ACC112 (cell line): ENCODE data around the gene HTR1D.

ENCODE experiments used
- H2AFZ ChIP-seq: fragments of 200-600 bp; sonication (generic); one replicate; pipeline ENCODE4 v1.6.0; 2017; ENCODE audit warnings: antibody characterized with exemption, low read length; ENCODE audit not compliant: unreplicated experiment
- H3K27ac ChIP-seq: fragments of 200-600 bp; sonication (generic); 2 replicates; pipeline ENCODE4 v1.5.1; 2014; ENCODE audit warnings: low read depth, mild to moderate bottlenecking, antibody characterized with exemption, low read length, moderate library complexity
- H3K27me3 ChIP-seq: fragments of 200-600 bp; sonication (generic); 2 replicates; pipeline ENCODE4 v1.6.1; 2014; ENCODE audit warnings: mild to moderate bottlenecking, antibody characterized with exemption, low read length, moderate library complexity, mixed read lengths; ENCODE audit not compliant: insufficient read depth
- H3K36me3 ChIP-seq: fragments of 200-600 bp; sonication (generic); 2 replicates; pipeline ENCODE4 v1.6.1; 2016; ENCODE audit warnings: mild to moderate bottlenecking, antibody characterized with exemption, low read length, moderate library complexity, mixed read lengths; ENCODE audit not compliant: insufficient read depth
- H3K4me1 ChIP-seq: fragments of 200-600 bp; sonication (generic); one replicate; pipeline ENCODE4 v1.6.1; 2016; ENCODE audit warnings: low read length, mixed read lengths; ENCODE audit not compliant: insufficient read depth, unreplicated experiment, control insufficient read depth
- H3K4me3 ChIP-seq: fragments of 200-600 bp; sonication (generic); 2 replicates; pipeline ENCODE4 v1.5.1; 2014; ENCODE audit warnings: mild to moderate bottlenecking, low read depth, low read length
- H3K79me2 ChIP-seq: fragments of 200-600 bp; sonication (generic); one replicate; pipeline ENCODE4 v1.6.0; 2016; ENCODE audit warnings: low read length; ENCODE audit not compliant: control insufficient read depth, unreplicated experiment, insufficient read depth

HTR1D gene

GRCh38 chr1:23150125-23150524 is 67.2 kb downstream of the HTR1D start:
- Histone ChIP-seq H3K27ac (no peak overlapping the region), H3K36me3 (0 out of 2 replicates have a peak, but pooled peaks cover 3% of the 10 kb centered on the region), H3K79me2 (peaks cover 81% of the 10 kb centered on the region), H3K4me1 (peaks cover 12% of the 10 kb centered on the region), H3K4me3 (no peak overlapping the region), H2AFZ (no peak overlapping the region), H3K27me3 (no peaks in the 10 kb centered on the region)

DNA sequence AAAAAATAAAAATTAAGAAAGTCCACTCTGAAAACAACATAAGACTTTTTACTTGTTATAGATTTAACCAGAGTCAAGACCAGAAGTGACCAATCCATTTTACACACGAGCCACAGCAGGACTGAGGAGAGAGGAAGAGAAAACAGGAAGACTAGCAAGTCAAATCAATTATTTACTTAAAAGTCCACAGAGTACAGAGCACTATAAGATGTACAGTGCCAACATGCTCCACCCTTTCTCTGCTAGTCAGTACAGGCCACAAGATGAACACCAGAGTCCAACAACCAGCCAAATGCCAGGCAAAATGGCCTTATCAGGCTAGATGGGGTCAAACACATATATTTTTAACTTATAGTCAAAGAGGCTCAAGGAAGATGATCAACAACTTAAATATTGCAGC is 68.2 kb downstream of the HTR1D start:
- no peak overlapping the region for H3K27ac ChIP-seq
- no peaks in the 10 kb centered on the region for H3K27me3 ChIP-seq
- peaks cover 12% of the 10 kb centered on the region for H3K4me1 ChIP-seq
- H3K79me2 ChIP-seq: peaks cover 84% of the 10 kb centered on the region
- no peak overlapping the region for H3K4me3 ChIP-seq
- H2AFZ ChIP-seq: no peak overlapping the region
- 0 out of 2 replicates have a peak, but pooled peaks cover 3% of the 10 kb centered on the region for H3K36me3 ChIP-seq

DNA sequence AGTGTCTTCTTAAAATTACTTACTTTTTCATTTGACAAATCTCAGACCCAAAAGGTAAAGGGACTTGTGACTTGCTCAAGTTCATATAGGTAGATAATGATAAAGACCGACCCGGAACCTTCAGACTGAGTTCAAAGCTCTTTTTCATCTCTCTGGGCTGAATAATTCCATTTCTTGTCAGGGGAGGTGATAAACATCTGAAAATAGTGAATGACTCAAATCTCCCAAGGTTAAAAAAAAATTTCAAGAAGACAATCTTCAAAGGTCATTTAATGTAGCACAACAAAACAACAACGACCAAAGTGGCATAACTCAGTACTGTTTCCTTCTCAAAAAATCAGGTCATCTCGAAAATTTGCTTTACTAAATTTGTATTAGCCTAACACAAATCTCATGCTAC is 69.2 kb downstream of the HTR1D start:
- H3K4me3 ChIP-seq: no peak overlapping the region
- no peak overlapping the region for H3K27ac ChIP-seq
- H3K27me3 ChIP-seq: no peaks in the 10 kb centered on the region
- H3K36me3 ChIP-seq: 0 out of 2 replicates have a peak, but pooled peaks cover 6% of the 10 kb centered on the region
- H3K79me2 ChIP-seq: peaks cover 83% of the 10 kb centered on the region
- peaks cover 12% of the 10 kb centered on the region for H3K4me1 ChIP-seq
- H2AFZ ChIP-seq: no peak overlapping the region
